ENCODE data around the gene KYNU.

GRCh38 chr2:142944721-142945120, 67.3 kb downstream of the KYNU start:
- no peak for TF ChIP-seq EZH2 (IDR thresholded peaks at IDR 0.05; ENCODE audit: insufficient read depth, poor library complexity, severe bottlenecking)
- no peak for TF ChIP-seq EZH2phosphoT487 (IDR thresholded peaks at IDR 0.05; ENCODE audit: insufficient read depth, low read depth)
